ENCODE measurements around the gene CFAP70.
"Not testable (repeated sequence)": the region's sequence is repeated elsewhere in the genome, so short reads cannot be mapped to it uniquely, and the experiment has no call there.

The CFAP70 gene

DNA sequence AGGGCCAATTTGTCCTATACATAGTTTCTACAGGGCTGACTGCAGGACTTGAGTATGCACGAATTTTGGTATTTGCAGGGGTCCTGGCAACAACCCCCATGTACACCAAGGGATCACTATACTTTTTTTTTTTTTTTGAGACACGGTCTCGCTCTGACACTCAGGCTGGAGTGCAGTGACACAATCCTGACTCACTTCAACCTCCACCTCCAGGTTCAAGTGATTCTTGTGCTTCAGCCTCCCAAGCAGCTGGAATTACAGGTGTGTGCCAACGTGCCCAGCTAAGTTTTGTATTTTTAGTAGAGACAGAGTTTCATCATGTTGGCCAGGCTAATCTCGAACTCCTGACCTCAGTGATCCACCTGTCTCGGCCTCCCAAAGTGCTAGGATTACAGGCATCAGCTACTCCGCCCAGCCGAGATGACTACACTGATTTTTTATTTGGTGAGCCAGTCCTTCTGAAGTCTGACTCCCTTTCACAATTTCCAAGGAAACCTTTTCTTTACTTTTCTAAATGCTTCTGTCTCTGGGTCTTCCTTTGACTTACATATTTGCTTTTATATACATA lies 19.8 kb downstream of the CFAP70 start:
- DNase-seq: no peak

DNA sequence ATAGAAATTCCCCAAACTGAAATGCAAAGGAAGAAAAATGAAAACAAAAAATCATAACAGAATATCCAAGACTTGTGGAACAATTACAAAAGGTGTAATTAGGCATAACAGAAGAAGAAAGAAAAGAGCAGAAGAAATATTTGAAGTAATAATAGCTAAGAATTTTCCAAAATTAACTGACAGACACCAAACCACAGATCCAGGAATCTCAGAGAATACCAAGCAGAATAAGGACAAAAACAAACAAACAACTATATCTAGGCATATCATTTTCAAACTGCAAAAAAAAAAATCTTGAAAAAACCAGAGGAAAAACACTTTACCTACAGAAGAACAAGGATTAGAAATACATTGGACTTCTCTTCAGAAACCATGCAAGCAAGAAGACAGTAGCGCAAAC lies 25.5 kb downstream of the CFAP70 start:
- DNase-seq: no peak

DNA sequence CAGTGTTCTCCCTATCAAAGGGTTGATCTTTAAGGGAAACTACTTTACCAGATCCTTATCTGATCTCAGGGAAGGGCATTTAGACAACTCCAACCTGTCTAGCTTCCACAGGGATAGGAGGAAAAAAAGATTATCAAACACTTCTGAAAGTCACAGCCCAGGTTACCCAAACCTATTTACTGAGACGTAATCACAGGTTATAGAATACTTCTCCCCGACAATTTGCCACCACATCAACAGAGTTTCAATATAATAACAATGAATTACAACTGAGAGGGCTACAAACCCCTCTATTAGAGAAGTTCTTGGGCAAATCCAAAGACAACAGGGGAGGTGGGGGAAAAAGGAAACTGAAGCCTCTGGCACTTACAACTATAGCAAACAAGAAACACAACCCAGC lies 26.3 kb downstream of the CFAP70 start:
- DNase-seq: no peak

DNA sequence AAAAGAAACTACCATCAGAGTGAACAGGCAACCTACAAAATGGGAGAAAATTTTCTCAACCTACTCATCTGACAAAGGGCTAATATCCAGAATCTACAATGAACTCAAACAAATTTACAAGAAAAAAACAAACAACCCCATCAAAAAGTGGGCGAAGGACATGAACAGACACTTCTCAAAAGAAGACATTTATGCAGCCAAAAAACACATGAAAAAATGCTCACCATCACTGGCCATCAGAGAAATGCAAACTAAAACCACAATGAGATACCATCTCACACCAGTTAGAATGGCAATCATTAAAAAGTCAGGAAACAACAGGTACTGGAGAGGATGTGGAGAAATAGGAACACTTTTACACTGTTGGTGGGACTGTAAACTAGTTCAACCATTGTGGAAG lies 30.1 kb downstream of the CFAP70 start:
- not testable (repeated sequence) for DNase-seq

DNA sequence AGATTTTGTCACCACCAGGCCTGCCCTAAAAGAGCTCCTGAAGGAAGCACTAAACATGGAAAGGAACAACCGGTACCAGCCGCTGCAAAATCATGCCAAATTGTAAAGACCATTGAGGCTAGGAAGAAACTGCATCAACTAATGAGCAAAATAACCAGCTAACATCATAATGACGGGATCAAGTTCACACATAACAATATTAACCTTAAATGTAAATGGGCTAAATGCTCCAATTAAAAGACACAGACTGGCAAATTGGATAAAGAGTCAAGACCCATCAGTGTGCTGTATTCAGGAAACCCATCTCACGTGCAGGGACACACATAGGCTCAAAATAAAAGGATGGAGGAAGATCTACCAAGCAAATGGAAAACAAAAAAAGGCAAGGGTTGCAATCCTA lies 33.4 kb downstream of the CFAP70 start:
- DNase-seq: not testable (repeated sequence)

DNA sequence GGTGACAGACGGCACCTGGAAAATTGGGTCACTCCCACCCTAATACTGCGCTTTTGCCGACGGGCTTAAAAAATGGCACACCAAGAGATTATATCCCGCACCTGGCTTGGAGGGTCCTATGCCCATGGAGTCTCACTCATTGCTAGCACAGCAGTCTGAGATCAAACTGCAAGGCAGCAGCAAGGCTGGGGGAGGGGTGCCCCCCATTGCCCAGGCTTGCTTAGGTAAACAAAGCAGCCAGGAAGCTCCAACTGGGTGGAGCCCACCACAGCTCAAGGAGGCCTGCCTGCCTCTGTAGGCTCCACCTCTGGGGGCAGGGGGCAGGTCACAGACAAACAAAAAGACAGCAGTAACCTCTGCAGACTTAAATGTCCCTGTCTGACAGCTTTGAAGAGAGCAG lies 35.1 kb downstream of the CFAP70 start:
- not testable (repeated sequence) for DNase-seq

DNA sequence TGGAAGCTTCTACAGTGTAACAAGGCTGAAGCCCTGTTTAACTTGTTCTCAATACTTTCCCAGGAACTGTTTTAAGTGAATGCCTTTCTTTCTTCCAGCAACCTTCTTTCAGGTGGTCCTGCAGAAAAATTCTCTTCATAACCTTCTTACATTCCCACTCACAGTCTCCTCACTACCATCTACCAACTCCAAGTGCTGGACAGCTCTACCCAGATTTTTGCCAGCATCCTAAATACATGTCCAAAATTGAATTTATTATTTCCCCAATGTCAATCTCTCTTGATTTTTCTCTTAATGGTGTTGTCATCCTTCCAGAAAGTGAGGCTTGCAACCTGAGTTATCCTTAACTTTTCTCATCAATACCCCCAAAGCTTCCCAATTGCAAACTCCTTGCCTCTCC lies 48.2 kb downstream of the CFAP70 start:
- no peak for DNase-seq

DNA sequence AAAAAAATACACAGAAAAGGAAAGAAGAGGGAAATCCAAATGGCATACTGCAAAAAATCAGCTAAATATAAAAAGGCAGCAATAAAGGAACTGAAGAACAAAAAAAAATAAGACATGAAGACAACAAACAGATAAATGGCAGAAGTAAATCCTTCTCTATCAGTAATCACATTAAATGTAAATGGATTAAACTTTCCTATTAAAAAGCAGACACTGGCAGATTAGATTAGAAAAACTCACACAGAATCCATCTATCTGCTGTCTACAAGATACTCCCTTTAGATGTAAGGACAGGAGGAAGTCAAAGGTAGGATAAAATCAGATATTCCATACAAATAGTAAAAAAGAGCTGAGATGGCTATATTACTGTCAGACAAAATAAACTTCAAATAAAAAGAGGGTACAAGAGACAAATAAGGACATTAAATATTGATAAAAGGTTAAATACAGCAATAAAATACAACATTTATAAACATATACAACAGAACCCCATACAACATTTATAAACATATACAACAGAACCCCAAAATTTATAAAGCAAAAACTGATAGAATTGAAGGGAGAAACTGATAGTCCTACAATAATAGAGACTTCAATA lies 51.4 kb downstream of the CFAP70 start:
- no peak for DNase-seq

DNA sequence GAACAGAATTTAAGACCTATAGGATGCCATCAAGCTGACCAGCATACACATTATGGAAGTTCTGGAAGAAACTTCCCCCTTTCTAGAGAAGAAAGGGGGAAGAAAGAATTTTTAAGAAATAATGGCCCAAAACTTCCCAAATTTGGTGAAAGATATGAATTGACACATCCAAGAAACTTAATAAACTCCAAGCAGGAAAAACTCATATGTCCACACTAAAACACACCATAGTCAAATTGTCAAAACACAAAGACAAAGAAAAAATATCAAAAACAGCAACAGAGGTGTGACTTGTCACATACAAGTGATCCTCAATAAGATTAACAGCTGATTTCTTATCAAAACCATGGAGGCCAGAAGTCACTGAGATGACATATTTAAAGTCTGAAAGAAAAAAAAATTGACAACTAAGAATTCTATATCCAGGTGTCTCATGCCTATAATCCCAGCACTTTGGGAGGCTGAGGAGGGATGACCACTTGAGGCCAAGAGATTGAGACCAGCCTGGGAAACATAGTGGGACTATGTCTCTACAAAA lies 52.4 kb downstream of the CFAP70 start:
- no peak for DNase-seq

DNA sequence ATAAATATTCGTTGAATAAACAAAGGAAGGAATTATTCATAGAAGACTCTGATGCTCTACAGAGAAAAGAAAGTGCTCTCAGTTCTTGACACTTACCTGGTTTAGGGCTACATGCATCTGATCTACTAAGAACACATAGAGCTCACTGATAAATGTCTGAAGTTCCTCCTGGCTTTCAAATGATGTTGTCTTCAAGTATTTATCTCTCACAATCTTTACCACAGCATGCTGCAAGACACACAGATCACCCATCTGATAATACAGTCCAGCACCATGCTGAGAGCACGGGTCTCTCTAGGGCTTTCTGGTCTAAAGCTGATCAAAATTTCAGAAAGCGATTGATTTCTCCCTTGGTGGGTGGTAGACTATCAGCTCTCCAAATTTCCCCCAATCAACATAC lies 61.7 kb downstream of the CFAP70 start:
- DNase-seq: no peak

DNA sequence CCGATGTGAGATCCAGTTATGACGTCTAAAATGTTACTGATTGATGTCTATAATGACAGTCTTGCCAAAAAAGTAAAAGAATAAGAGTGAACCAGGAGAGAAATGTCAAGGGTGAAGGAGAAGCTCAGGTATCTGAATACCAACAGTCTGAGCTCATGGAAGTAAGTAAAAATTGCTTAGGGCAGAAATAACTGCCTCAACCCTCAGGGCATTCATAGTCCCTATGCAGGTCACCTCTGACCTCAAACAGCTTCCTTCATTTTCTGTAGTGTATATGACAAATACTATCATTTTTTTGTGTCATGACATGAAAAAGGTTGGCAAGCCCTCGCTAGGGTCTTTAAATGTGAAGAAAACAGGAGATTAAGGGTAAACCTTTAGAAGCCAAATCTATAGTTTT lies 65.2 kb downstream of the CFAP70 start:
- DNase-seq: no peak

DNA sequence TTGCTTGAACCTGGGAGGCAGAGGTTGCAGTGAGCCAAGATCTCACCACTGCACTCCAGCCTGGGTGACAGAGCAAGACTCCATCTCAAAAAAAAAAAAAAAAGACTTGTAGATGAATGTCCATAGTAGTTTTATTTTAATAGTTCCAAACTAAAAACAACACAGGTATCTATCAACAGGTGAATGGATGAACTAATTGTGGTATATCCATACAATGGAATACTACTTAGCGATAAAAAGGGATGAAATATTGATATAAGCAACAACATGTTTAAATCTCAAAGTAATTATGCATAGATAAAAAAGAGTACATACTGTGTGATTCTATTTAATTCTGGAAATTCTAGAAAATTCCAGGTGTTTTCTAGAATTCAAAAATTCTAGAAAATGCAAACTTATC lies 68.7 kb downstream of the CFAP70 start:
- no peak for DNase-seq

DNA sequence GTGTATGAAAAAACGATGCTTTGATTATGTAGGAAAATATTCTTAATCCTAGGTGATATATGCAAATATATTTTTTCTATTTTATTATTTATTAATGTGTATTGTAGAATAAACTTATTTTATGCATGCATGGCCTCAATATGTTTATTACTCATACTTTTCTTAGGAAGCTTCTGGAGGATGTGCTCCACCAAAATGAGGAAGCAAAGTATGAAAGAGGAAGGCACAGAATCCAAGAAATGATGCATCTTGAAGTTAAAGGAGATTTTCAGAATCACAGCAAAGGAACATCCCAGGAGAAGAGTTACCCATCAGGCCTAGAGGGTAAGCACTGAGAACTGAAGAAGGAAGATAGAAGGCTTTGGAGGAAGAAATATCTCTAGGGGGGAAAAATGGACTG lies 71.2 kb downstream of the CFAP70 start:
- DNase-seq: no peak

DNA sequence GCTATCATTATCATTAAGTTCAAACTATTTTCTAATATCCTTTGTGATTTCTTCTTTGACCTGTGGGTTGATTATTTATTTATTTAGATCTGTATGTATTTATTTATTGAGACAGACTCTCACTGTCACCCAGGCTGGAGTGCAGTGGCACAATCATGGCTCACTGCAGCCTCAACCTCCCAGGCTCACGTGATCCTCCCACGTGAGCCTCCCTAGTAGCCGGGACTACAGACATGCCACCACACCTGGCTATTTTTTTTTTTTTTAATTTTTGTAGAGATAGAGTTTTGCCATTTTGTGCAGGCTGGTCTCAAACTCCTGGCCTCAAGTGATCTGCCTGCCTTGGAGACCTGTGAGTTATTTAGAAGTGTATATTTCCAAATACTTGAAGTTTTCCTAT lies 77.6 kb downstream of the CFAP70 start:
- no peak for DNase-seq

DNA sequence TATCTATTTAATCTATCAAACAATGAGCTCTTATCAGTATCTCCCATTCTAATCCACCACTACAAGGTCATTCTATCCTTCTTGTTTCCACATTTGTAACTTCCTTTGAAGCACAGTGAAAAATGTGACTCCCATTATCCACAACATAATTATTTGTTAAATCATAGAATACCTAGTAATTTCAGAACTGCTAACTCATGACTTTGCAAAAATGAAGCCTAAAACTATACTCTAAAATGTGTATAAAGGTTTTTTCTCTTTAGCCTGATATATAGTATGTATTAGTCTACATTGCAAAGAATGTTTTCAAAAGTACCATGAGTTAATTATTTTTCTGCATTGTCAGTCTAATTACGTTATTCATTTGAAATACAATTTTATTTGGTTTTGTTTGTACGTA lies 94.2 kb downstream of the CFAP70 start:
- no peak for DNase-seq

DNA sequence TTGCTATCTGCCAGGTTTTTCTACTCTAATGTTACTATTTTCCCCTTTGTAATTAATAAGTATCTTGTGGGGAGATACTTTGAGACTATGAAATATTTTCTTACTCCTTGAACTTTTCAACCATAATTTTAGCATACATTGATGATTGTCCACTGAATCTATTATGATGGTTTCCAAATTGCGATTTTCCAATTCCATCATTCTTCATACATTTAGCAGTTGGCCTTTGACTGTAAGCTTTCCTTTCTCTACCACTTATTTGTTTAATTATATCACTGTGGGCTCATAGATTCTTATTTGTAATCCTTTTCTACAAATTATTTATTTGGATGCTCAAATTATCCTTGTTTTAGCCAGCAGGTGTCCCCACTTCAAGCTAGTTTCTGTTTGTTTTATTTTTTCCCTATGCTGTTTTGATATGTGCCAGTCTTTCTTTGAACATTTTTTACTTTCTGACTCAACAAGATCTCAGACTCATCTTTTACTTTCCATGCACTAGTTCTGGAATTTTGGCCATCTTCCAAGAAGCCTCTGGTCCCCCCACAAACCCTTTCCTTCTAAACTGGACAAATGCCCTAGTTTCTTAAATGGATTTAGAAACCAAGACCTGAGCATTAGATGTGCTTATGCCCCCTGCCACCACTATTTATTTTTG lies 94.8 kb downstream of the CFAP70 start:
- no peak for DNase-seq

DNA sequence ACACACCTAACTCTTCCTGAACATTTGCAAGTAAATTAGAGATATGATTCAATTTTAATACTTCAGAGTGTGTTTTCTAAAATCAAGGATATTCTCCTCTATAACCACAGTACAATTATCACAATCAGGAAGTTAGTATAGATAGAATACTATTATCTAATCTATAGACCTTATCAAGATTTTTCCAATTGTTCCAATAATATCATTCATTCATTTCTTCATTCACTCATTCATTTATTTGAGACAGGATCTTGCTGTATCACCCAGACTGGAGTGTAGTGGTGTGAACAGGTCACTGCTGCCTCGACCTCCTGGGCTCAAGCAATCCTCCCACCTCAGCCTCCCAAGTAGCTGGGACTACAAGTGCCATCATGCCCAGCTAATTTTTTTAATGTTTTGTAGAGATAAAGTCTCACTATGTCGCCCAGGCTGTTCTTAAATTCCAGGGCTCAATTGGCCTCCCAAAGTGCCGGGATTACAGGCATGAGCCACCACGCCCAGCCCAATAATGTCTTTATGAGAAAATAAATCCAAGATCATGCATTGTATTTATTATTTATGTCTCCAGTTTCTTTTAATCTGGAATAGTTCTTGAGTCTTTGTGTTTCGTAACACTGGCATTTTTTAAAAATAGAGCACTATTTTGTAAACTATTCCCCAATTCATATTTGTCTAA lies 95.6 kb downstream of the CFAP70 start:
- DNase-seq: no peak

DNA sequence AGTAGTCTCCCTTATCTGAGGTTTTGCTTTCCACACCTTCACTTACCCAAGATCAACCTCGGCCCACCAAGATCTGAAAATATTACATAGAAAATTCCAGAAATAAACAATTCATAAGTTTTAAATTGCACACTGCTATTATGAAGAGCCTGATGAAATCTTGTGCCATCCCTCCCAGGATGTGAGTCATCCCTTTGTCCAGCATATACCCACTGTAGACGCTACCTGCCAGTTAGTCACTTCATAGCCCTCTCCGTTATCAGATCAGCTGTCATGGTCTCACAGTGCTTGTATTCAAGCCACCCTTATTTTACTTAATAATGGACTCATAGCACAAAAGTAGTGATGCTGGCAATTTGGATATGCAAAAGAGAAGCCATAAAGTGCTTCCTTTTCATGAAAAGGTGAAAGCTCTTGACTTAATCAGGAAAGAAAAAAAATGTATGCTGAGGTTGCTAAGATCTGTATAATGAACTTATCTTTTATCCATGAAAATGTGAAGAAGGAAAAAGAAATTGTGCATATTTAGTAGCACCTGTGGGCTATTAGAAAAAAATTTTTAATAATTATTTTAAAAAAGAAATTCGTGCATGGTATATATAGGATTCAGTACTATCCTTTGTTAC lies 96.4 kb downstream of the CFAP70 start:
- no peak for DNase-seq

DNA sequence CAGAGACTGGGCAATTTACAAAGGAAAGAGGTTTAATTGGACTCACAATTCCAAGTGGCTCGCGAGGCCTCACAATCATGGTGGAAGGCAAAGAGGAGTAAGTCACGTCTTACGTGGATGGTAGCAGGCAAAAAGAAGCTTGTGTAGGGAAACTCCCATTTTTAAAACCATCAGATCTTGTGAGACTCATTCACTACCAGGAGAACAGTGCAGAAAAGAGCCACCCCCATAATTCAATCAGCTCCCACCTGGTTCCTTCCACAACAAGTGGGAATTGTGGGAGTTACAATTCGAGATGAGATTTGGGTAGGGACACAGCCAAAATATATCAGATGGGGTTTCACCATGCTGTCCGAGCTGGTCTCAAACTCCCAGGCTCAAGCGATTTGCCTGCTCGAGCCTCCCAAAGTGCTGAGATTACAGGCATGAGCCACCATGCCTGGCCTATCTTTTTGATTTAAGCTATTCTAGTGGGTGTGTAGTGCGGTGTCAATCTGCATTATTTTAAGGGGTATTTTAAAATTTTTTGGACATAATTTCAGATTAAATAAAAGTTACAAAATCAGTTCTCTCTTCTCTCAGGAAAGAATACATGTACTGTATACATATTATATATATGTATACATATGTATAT lies 97.2 kb downstream of the CFAP70 start:
- DNase-seq: no peak

DNA sequence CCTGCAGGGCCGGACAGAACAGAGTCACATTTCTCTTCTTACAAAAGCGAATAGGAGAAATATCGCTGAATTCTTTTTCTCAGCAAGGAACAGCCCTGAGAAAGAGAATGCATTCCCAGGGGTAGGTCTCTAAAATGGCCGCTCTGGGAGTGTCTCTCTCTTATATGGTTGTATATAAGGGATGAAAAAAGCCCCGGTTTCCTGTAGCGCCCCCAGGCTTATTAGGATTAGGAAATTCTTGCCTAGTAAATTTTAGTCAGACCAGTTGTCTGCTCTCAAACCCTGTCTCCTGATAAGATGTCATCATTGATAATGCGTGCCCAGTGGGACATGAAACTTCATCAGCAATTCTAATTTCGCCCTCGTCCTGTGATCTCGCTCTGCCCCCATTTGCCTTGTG lies 100.1 kb downstream of the CFAP70 start:
- not testable (repeated sequence) for DNase-seq

DNA sequence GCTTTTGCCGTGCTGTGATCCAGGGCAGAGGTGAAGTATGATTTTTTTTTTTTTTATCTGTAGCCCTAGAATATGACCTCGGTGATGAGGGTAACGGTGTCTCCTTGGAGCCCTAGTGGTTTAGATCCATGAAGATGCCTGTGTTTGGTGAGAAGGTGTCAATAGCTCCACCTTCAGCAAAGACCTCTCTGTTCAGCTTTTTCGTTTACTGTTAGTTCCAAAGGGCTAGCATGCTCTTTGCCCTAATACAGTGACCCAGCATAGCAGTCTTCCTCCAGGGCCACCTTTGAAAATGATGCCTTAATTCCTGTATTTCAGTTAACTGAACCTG lies 105.5 kb downstream of the CFAP70 start:
- DNase-seq: peak; percentile 31

DNA sequence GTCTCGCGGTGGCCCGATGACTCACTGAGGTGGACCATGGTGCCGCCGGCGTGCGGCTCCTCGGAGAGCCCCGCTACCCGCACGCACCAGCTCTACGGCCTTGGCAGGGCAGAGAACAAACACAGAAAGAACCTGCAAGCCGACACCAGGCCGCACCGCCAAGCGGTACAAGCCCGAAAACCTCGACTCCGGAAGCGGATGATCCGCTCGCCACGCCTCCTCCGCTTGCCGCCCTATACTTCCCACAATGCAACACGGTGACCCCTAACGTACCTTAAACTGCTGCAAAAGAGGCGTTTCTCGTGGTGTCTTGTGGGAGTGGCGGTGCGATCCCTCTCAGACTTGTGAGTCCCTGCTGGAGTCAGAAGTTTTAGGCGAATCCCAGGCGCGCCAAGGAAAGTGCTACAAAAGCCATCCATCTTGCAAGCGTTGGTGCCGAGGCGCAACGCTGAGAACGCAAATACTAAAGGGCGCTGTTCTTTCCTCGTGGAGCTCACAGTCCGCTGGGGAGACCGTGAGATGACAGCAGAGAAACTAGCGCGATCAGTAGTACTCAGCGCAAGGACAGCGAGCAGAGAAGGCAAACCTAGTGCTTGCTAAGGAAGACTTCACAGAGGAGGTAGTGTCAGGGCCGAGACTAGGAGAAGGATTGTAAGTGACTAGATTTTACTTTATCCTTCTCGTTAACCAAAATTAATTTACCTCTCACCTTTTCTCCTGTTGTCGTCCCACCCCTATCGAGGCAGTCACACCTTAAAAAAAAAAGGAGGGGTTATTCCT lies 106.0 kb downstream of the CFAP70 start, which contains the start of gene MRPS16:
MRPS16 (minus strand) TSS at position 200 of the 780 bp plus-strand sequence; CDS start at position 38, 162 bp downstream.
- peak; percentile 97 for DNase-seq
